ENCODE measurements around the gene ITGB1. TPM values are rescaled to one million over a fixed set of nuclear protein-coding genes. Genes with fewer than 3 reads are reported as not detected.
"Not testable (repeated sequence)": the region's sequence is repeated elsewhere in the genome, so short reads cannot be mapped to it uniquely, and the experiment has no call there.

The ITGB1 gene
- total RNA-seq, 2 experiments from 2014 or later, result 82.4 to 82.9 TPM

GRCh38 chr10:32905466-32905865 lies 52.6 kb downstream of the ITGB1 start:
- Mint-ChIP-seq H3K36me3 (ENCODE audit: low read depth) (peaks cover 83% of the 10 kb centered on the region), H3K27ac (no peak overlapping the region)
- no peak for DNase-seq

GRCh38 chr10:32901815-32902214 lies 56.2 kb downstream of the ITGB1 start:
- Histone ChIP-seq H3K27me3 (ENCODE audit: control insufficient read depth in 1 of 2, insufficient read depth in 2 of 2, low read length in 2 of 2) (no peaks in the 10 kb centered on the region), H3K9me3 (ENCODE audit: control insufficient read depth in 1 of 2, insufficient read depth in 1 of 2, low read length in 2 of 2) (no peaks in the 10 kb centered on the region), H3K4me1 (ENCODE audit: insufficient read depth, low read length) (no peaks in the 10 kb centered on the region), H3K36me3 (ENCODE audit: insufficient read depth, low read length) (peaks cover 69% of the 10 kb centered on the region), H3K4me3 (ENCODE audit: low read length) (no peak overlapping the region), H3K27ac (ENCODE audit: low read depth in 1 of 2, low read length in 2 of 2) (no peak overlapping the region)
- H3K9me3 Mint-ChIP-seq, result no peaks in the 10 kb centered on the region
- ChIA-PET CTCF (no interaction called here), POLR2A (no interaction called here)
- no peak overlapping the region for H3K27ac Mint-ChIP-seq
- intact Hi-C loops (cut with DNase I, micrococcal nuclease), result no loop called here
- DNase-seq (no peak), ATAC-seq (ENCODE audit: poor library complexity) (no peak)
- H3K4me1 Mint-ChIP-seq (ENCODE audit: low read depth), result peaks cover 3% of the 10 kb centered on the region
- peaks cover 80% of the 10 kb centered on the region for H3K36me3 Mint-ChIP-seq (ENCODE audit: low read depth)
- TF ChIP-seq CTCF (IDR thresholded peaks at IDR 0.05), result no peak
- H3K27me3 Mint-ChIP-seq, result no peaks in the 10 kb centered on the region
- no peak overlapping the region for H3K4me3 Mint-ChIP-seq

More at GRCh38 chr10:32905466-32905865, 52.6 kb downstream of the ITGB1 start:
- intact Hi-C loops (cut with DNase I, micrococcal nuclease), result no loop called here
- POLR2A ChIA-PET, result no interaction called here
- CTCF ChIA-PET, result no interaction called here
- no peak for ATAC-seq (ENCODE audit: poor library complexity)
- Mint-ChIP-seq H3K4me1 (ENCODE audit: low read depth) (peaks cover 4% of the 10 kb centered on the region), H3K4me3 (no peak overlapping the region), H3K9me3 (no peaks in the 10 kb centered on the region), H3K27me3 (no peaks in the 10 kb centered on the region)
- Histone ChIP-seq H3K27ac (ENCODE audit: low read depth in 1 of 2, low read length in 2 of 2) (no peak overlapping the region), H3K4me1 (ENCODE audit: insufficient read depth, low read length) (no peaks in the 10 kb centered on the region), H3K9me3 (ENCODE audit: control insufficient read depth in 1 of 2, insufficient read depth in 1 of 2, low read length in 2 of 2) (no peaks in the 10 kb centered on the region), H3K4me3 (ENCODE audit: low read length) (no peak overlapping the region), H3K36me3 (ENCODE audit: insufficient read depth, low read length) (peaks cover 79% of the 10 kb centered on the region), H3K27me3 (ENCODE audit: control insufficient read depth in 1 of 2, insufficient read depth in 2 of 2, low read length in 2 of 2) (no peaks in the 10 kb centered on the region)
- TF ChIP-seq CTCF (IDR thresholded peaks at IDR 0.05), result no peak

- peaks cover 44% of the 10 kb centered on the region for H3K36me3 Mint-ChIP-seq (ENCODE audit: low read depth)
- H3K27me3 ChIP-seq (ENCODE audit: control insufficient read depth in 1 of 2, insufficient read depth in 2 of 2, low read length in 2 of 2); CTCF ChIA-PET; intact Hi-C loops (cut with DNase I, micrococcal nuclease); H3K9me3 Mint-ChIP-seq; POLR2A ChIA-PET; ATAC-seq (ENCODE audit: poor library complexity); H3K27ac Mint-ChIP-seq; H3K9me3 ChIP-seq (ENCODE audit: control insufficient read depth in 1 of 2, insufficient read depth in 1 of 2, low read length in 2 of 2); H3K27ac ChIP-seq (ENCODE audit: low read depth in 1 of 2, low read length in 2 of 2); DNase-seq; H3K4me3 ChIP-seq (ENCODE audit: low read length); H3K4me1 ChIP-seq (ENCODE audit: insufficient read depth, low read length); H3K27me3 Mint-ChIP-seq; H3K4me3 Mint-ChIP-seq; H3K4me1 Mint-ChIP-seq (ENCODE audit: low read depth): not testable (repeated sequence)
- H3K36me3 ChIP-seq (ENCODE audit: insufficient read depth, low read length), result peaks cover 36% of the 10 kb centered on the region
Observed at GRCh38 chr10:32895200-32895968, 62.6 kb downstream of the ITGB1 start.
